ENCODE measurements around the gene ZFP28. TPM values are rescaled to one million over a fixed set of nuclear protein-coding genes. Genes with fewer than 3 reads are reported as not detected.

Gene ZFP28
- total RNA-seq (9.0 TPM), polyA plus RNA-seq (ENCODE audit: insufficient read depth in 1 of 8, insufficient read length in 8 of 8, low replicate concordance in 1 of 8) (10 to 100 TPM in 2 of 8 donors, 1 to 10 TPM in 6; 7.8 to 11.9 (median 8.7) TPM)
- long read RNA-seq, donor 1: 0 reads
- long read RNA-seq, donor 2, full-length matches to known transcripts: 1 of 1 reads
- long read RNA-seq, donor 2, partial matches to known transcripts: 0 of 1 reads
- long read RNA-seq, donor 2, other reads (novel, unspliced or antisense): 0 of 1 reads
- long read RNA-seq, donor 3, full-length matches to known transcripts: 1 of 1 reads
- long read RNA-seq, donor 3, partial matches to known transcripts: 0 of 1 reads
- long read RNA-seq, donor 3, other reads (novel, unspliced or antisense): 0 of 1 reads
- long read RNA-seq, donor 4, full-length matches to known transcripts: 3 of 3 reads
- long read RNA-seq, donor 4, partial matches to known transcripts: 0 of 3 reads
- long read RNA-seq, donor 4, other reads (novel, unspliced or antisense): 0 of 3 reads
- long read RNA-seq, donor 5, full-length matches to known transcripts: 6 of 6 reads
- long read RNA-seq, donor 5, partial matches to known transcripts: 0 of 6 reads
- long read RNA-seq, donor 5, other reads (novel, unspliced or antisense): 0 of 6 reads
- long read RNA-seq, donor 6, full-length matches to known transcripts: 2 of 2 reads
- long read RNA-seq, donor 6, partial matches to known transcripts: 0 of 2 reads
- long read RNA-seq, donor 6, other reads (novel, unspliced or antisense): 0 of 2 reads
- long read RNA-seq, donor 7, full-length matches to known transcripts: 2 of 2 reads
- long read RNA-seq, donor 7, partial matches to known transcripts: 0 of 2 reads
- long read RNA-seq, donor 7, other reads (novel, unspliced or antisense): 0 of 2 reads
- long read RNA-seq, donor 8, full-length matches to known transcripts: 2 of 2 reads
- long read RNA-seq, donor 8, partial matches to known transcripts: 0 of 2 reads
- long read RNA-seq, donor 8, other reads (novel, unspliced or antisense): 0 of 2 reads
- long read RNA-seq, donor 9, full-length matches to known transcripts: 2 of 2 reads
- long read RNA-seq, donor 9, partial matches to known transcripts: 0 of 2 reads
- long read RNA-seq, donor 9, other reads (novel, unspliced or antisense): 0 of 2 reads
- long read RNA-seq, donor 10: 0 reads
- long read RNA-seq, donor 11: 0 reads

DNA sequence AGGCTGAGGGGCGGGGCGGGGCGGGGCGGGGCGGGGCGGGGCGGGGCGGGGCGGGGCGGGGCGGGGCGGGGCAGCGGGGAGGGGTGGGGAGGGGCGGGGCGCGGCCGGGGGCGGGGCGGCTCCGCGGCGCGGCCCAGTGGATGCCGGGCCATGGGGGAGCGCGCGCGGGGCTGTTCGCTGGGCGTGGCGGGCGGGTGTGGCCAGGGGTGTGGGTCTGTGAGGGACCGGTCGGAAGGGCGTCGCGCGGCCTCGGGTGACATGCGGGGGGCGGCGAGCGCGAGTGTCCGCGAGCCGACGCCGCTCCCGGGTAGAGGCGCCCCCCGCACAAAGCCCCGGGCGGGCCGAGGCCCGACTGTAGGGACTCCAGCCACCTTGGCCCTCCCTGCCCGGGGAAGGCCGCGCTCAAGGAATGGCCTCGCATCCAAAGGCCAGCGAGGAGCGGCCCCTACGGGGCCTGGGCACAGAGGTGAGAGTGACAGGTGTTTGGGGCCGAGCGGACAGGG is at the start of gene ZFP28:
Gene ZFP28 (plus strand): TSS at position 188 of the 503 bp plus-strand sequence. CDS start 71 bp downstream, at position 259.
- H3K36me3 ChIP-seq (ENCODE audit: control insufficient read depth, insufficient read depth, low read length): peaks cover 26% of the 10 kb centered on the region
- H3K9me3 ChIP-seq (replicated peaks; ENCODE audit: control insufficient read depth, low read depth, low read length): peaks cover 29% of the 10 kb centered on the region
- H3K27me3 ChIP-seq (ENCODE audit: control insufficient read depth, insufficient read depth, low read length): no peaks in the 10 kb centered on the region
- WGBS (ENCODE audit: insufficient coverage): 0% methylated on average over 47 of the region's 65 CpGs
- H3K27ac ChIP-seq (ENCODE audit: low read length): peak within 1 kb of the TSS; percentile 95
- H3K4me1 ChIP-seq (ENCODE audit: control insufficient read depth, insufficient read depth, low read length): peaks cover 10% of the 10 kb centered on the region
- peak within 1 kb of the TSS; percentile 96 for H3K4me3 ChIP-seq (ENCODE audit: low read length)
- no peak for DNase-seq

DNA sequence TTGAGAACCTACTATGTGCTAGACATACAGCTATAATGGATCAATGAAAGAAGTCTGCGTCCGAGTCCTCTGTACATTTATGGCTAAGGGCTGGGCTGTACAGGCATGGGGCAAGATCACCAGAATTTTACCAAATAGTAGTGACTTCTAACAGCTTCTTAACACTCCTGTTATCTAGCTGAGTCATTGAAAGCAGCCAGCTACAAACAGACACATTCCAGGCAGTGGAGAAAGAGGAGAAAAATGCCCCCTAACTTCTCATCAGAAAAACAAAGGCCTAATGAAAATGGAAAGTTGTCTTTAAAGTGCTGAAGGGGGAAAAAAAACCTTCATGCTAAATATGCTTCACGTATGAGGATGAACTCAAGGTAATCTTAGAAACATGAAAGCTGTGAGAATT is 47.3 kb upstream of the ZFP28 start:
- Histone ChIP-seq H3K27me3 (ENCODE audit: control insufficient read depth, insufficient read depth, low read length) (no peaks in the 10 kb centered on the region), H3K4me1 (ENCODE audit: control insufficient read depth, insufficient read depth, low read length) (no peaks in the 10 kb centered on the region), H3K27ac (ENCODE audit: low read length) (no peak overlapping the region), H3K4me3 (ENCODE audit: low read length) (no peak overlapping the region), H3K36me3 (ENCODE audit: control insufficient read depth, insufficient read depth, low read length) (peaks cover 10% of the 10 kb centered on the region), H3K9me3 (replicated peaks; ENCODE audit: control insufficient read depth, low read depth, low read length) (peaks cover 28% of the 10 kb centered on the region)
- no CpG with 5 or more reads among the region's 3 CpGs for WGBS (ENCODE audit: insufficient coverage)
- DNase-seq: no peak

DNA sequence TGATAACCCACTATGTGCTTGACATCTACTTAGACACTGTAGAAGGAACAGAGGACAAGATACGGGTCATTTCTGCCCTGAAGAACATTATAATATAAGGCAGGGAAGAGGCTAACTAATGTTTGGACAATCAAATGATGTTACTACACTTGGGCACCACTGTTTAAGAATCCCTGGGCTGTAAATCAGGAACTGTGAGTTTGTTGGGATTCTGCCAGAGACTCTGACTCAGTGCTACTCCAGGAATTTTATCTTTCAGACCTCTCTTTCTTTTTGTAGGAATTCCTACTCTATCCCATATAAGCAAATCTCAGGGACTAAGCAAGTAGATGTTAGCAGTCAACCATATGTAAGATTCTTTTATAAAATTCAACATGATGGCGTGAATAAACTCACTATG is 34.2 kb upstream of the ZFP28 start:
- Histone ChIP-seq H3K27ac (ENCODE audit: low read length) (no peak overlapping the region), H3K9me3 (replicated peaks; ENCODE audit: control insufficient read depth, low read depth, low read length) (no peaks in the 10 kb centered on the region), H3K27me3 (ENCODE audit: control insufficient read depth, insufficient read depth, low read length) (no peaks in the 10 kb centered on the region), H3K4me1 (ENCODE audit: control insufficient read depth, insufficient read depth, low read length) (peaks cover 4% of the 10 kb centered on the region), H3K4me3 (ENCODE audit: low read length) (no peak overlapping the region), H3K36me3 (ENCODE audit: control insufficient read depth, insufficient read depth, low read length) (no peaks in the 10 kb centered on the region)
- WGBS (ENCODE audit: insufficient coverage): no CpG with 5 or more reads among the region's 2 CpGs
- no peak for DNase-seq

DNA sequence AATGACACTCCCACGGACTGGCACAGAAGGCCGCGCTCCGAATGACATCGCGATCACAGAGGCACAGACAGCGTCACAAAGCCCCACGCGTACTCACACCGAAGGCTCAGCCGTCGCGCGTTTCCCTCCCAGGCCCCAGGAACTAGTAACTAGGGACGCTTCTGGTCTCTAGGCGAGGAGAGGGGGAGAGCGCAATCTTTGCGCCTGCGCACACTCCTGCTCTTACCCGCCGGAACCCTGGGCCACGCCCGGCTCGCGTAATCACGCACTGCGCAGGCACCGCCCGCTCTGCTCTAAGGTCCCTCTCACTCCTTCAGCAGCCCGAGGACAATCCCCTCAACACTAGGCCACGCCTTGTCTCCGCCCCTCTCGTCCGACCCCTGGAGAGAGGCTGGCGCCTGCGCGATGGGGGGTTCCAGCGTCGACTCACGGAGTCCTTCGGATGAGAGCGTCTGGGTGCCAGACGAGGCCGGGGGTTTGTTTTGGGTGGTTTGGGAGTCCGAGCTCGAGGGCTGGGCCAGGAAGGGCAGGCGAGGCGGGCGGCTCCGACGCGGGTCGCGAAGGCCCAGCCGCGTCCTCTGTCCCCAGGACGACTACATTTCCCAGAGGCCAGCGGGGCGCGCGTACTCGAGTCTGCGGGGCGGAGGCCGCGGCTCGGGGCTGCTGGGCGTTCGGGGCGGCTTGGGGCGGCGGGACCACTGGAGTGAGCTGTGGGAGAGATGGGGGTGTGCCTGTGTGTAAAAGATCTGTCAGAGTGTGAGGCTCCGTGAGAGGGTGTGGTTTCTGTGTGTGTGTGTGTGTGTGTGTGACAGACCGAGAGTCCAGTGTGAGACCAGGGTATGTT is 31.1 kb upstream of the ZFP28 start, which contains the start of gene ZNF471:
Gene ZNF471 (plus strand): TSS at position 410 of the 844 bp plus-strand sequence. CDS start 3,717 bp downstream, outside the sequence.
- Histone ChIP-seq H3K4me3 (ENCODE audit: low read length) (peak within 1 kb of the TSS; percentile 71), H3K36me3 (ENCODE audit: control insufficient read depth, insufficient read depth, low read length) (peaks cover 2% of the 10 kb centered on the region), H3K27ac (ENCODE audit: low read length) (peak within 1 kb of the TSS; percentile 97), H3K9me3 (replicated peaks; ENCODE audit: control insufficient read depth, low read depth, low read length) (no peaks in the 10 kb centered on the region), H3K27me3 (ENCODE audit: control insufficient read depth, insufficient read depth, low read length) (no peaks in the 10 kb centered on the region), H3K4me1 (ENCODE audit: control insufficient read depth, insufficient read depth, low read length) (peaks cover 4% of the 10 kb centered on the region)
- WGBS (ENCODE audit: insufficient coverage): under 1% methylated on average over 52 of the region's 74 CpGs
- peak; percentile 99 for DNase-seq

DNA sequence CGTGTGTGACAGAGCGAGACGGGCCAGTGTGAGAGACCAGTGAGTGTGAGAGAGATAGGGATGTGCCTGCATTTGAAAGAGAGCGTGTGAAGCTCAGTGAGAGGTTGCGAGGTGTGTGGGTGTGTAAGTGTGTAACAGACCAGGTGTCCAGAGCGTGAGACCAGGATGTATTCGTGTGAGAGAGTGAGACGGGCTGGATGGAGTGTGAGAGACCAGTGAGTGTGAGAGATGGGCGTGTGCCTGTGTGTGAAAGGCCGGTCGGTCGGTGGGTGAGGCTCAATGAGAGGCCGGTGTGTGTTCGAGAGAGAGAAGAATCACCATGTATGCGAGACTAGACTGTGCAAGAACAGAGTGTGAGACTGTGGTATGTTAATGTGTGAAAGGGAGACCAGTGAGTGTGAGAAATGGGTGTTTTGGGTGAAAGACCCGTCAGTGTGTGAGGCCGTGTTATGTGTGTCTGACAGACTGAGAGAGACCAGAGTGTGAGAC is 30.4 kb upstream of the ZFP28 start:
- WGBS (ENCODE audit: insufficient coverage): 4% methylated on average over 17 of the region's 17 CpGs
- Histone ChIP-seq H3K9me3 (replicated peaks; ENCODE audit: control insufficient read depth, low read depth, low read length) (no peaks in the 10 kb centered on the region), H3K36me3 (ENCODE audit: control insufficient read depth, insufficient read depth, low read length) (peaks cover 2% of the 10 kb centered on the region), H3K27me3 (ENCODE audit: control insufficient read depth, insufficient read depth, low read length) (no peaks in the 10 kb centered on the region), H3K4me1 (ENCODE audit: control insufficient read depth, insufficient read depth, low read length) (peaks cover 4% of the 10 kb centered on the region), H3K27ac (ENCODE audit: low read length) (peak overlapping the region; percentile 97), H3K4me3 (ENCODE audit: low read length) (peak overlapping the region; percentile 71)
- DNase-seq: no peak

DNA sequence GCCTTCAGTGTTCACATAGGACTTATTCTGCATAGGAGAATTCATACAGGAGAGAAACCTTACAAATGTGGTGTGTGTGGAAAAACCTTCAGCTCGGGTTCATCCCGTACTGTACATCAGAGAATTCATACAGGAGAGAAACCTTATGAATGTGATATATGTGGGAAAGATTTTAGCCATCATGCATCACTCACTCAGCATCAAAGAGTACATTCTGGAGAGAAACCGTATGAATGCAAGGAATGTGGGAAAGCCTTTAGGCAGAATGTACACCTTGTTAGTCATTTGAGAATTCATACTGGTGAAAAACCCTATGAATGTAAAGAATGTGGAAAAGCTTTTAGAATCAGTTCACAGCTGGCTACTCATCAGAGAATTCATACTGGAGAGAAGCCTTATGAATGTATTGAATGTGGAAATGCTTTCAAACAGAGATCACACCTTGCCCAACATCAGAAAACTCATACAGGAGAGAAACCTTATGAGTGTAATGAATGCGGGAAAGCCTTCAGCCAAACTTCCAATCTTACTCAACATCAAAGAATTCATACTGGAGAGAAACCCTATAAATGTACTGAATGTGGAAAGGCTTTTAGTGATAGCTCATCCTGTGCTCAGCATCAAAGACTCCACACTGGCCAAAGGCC is 13.4 kb upstream of the ZFP28 start:
- Histone ChIP-seq H3K27me3 (ENCODE audit: control insufficient read depth, insufficient read depth, low read length) (no peaks in the 10 kb centered on the region), H3K9me3 (replicated peaks; ENCODE audit: control insufficient read depth, low read depth, low read length) (peaks cover 76% of the 10 kb centered on the region), H3K27ac (ENCODE audit: low read length) (no peak overlapping the region), H3K36me3 (ENCODE audit: control insufficient read depth, insufficient read depth, low read length) (peaks cover 11% of the 10 kb centered on the region), H3K4me3 (ENCODE audit: low read length) (no peak overlapping the region), H3K4me1 (ENCODE audit: control insufficient read depth, insufficient read depth, low read length) (no peaks in the 10 kb centered on the region)
- no CpG with 5 or more reads among the region's 4 CpGs for WGBS (ENCODE audit: insufficient coverage)
- DNase-seq: no peak

DNA sequence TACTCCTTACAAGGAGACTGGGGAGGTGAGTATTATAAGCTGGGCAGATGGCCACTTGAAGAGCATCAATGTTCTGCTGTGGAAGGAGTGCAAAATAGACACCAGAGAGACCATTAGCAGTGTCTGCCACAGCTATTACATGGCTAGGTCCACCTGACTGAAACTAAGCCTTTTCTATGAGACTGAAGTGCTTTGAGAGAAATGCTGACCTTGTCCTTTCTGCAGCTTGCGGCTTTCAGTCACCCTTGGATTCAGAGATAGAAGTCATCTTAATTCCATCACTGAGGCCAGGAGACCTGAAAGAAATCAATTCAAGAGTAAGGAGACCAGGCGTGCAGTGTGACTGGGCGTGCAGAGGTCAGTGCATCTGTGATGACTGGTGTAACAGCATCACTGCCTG is 1.3 kb upstream of the ZFP28 start:
- H3K36me3 ChIP-seq (ENCODE audit: control insufficient read depth, insufficient read depth, low read length): peaks cover 20% of the 10 kb centered on the region
- H3K9me3 ChIP-seq (replicated peaks; ENCODE audit: control insufficient read depth, low read depth, low read length): peaks cover 30% of the 10 kb centered on the region
- 67% methylated on average over 1 of the region's 3 CpGs for WGBS (ENCODE audit: insufficient coverage)
- no peaks in the 10 kb centered on the region for H3K27me3 ChIP-seq (ENCODE audit: control insufficient read depth, insufficient read depth, low read length)
- peaks cover 10% of the 10 kb centered on the region for H3K4me1 ChIP-seq (ENCODE audit: control insufficient read depth, insufficient read depth, low read length)
- H3K4me3 ChIP-seq (ENCODE audit: low read length): no peak overlapping the region
- DNase-seq: no peak
- H3K27ac ChIP-seq (ENCODE audit: low read length): no peak overlapping the region

DNA sequence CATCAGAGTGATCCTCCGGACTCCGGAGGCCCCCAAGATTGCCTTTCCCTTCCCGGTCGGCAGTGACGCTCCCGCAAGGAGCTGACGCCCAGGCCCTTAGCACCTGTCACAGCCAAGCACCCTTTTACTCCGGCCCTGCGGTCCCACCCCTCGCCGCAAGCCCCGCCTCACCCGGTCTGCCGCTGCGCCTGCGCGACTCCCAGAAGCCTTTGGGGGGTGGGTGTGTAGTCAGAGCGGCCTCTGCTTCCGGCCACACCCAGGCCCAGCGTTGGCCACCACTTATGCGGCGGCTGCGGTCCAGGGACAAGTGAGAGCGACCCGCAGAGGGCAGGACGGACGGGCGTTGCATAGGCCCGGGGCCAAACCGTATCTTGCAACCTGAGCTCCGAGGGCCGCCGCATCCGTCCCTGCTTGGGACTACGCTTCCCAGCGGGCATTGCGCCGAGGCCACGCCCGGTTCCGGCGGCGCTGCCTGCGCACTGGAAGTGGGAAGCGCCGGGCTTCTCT is 441 bp upstream of the ZFP28 start:
- peaks cover 10% of the 10 kb centered on the region for H3K4me1 ChIP-seq (ENCODE audit: control insufficient read depth, insufficient read depth, low read length)
- H3K36me3 ChIP-seq (ENCODE audit: control insufficient read depth, insufficient read depth, low read length): peaks cover 23% of the 10 kb centered on the region
- H3K27ac ChIP-seq (ENCODE audit: low read length): peak overlapping the region; percentile 95
- H3K4me3 ChIP-seq (ENCODE audit: low read length): peak overlapping the region; percentile 96
- peak; percentile 95 for DNase-seq
- H3K27me3 ChIP-seq (ENCODE audit: control insufficient read depth, insufficient read depth, low read length): no peaks in the 10 kb centered on the region
- H3K9me3 ChIP-seq (replicated peaks; ENCODE audit: control insufficient read depth, low read depth, low read length): peaks cover 30% of the 10 kb centered on the region
- 1% methylated on average over 30 of the region's 46 CpGs for WGBS (ENCODE audit: insufficient coverage)
